ENCODE measurements around the gene HDAC5. TPM values are rescaled to one million over a fixed set of nuclear protein-coding genes. Genes with fewer than 3 reads are reported as not detected.

Gene HDAC5
- total RNA-seq, 1 donor from 2014 or later: 51.2 TPM

GRCh38 chr17:44076716-44077594, 46.5 kb downstream of the HDAC5 start:
- Mint-ChIP-seq H3K27ac (ENCODE audit: unreplicated experiment) (no peak overlapping the region), H3K36me3 (ENCODE audit: low read depth) (peaks cover 19% of the 10 kb centered on the region), H3K9me3 (ENCODE audit: low read depth) (no peaks in the 10 kb centered on the region), H3K27me3 (ENCODE audit: low read depth) (no peaks in the 10 kb centered on the region), H3K4me3 (ENCODE audit: unreplicated experiment) (no peak overlapping the region), H3K4me1 (ENCODE audit: low read depth) (peaks cover 6% of the 10 kb centered on the region)
- no peak for TF ChIP-seq CTCF (IDR thresholded peaks at IDR 0.05)
- DNase-seq (ENCODE audit: low spot score): no peak

GRCh38 chr17:44075598-44076293, 47.7 kb downstream of the HDAC5 start:
- H3K27me3 Mint-ChIP-seq (ENCODE audit: low read depth): no peaks in the 10 kb centered on the region
- no peaks in the 10 kb centered on the region for H3K9me3 Mint-ChIP-seq (ENCODE audit: low read depth)
- H3K4me3 Mint-ChIP-seq (ENCODE audit: unreplicated experiment): no peak overlapping the region
- no peak overlapping the region for H3K27ac Mint-ChIP-seq (ENCODE audit: unreplicated experiment)
- no peak for DNase-seq (ENCODE audit: low spot score)
- peaks cover 16% of the 10 kb centered on the region for H3K4me1 Mint-ChIP-seq (ENCODE audit: low read depth)
- TF ChIP-seq CTCF (IDR thresholded peaks at IDR 0.05): no peak
- H3K36me3 Mint-ChIP-seq (ENCODE audit: low read depth): peaks cover 20% of the 10 kb centered on the region

GRCh38 chr17:44074911-44075285, 48.5 kb downstream of the HDAC5 start:
- H3K27ac Mint-ChIP-seq (ENCODE audit: unreplicated experiment): no peak overlapping the region

GRCh38 chr17:44074231-44074910, 49.1 kb downstream of the HDAC5 start:
- no peak for TF ChIP-seq CTCF (IDR thresholded peaks at IDR 0.05)
- peak overlapping the region; percentile 8 for H3K27ac Mint-ChIP-seq (ENCODE audit: unreplicated experiment)

More at GRCh38 chr17:44074911-44075285, 48.5 kb downstream of the HDAC5 start:
- no peak for TF ChIP-seq CTCF (IDR thresholded peaks at IDR 0.05)
- no peaks in the 10 kb centered on the region for H3K27me3 Mint-ChIP-seq (ENCODE audit: low read depth)
- no peak for DNase-seq (ENCODE audit: low spot score)
- H3K4me3 Mint-ChIP-seq (ENCODE audit: unreplicated experiment): no peak overlapping the region
- H3K4me1 Mint-ChIP-seq (ENCODE audit: low read depth): peaks cover 22% of the 10 kb centered on the region
- H3K9me3 Mint-ChIP-seq (ENCODE audit: low read depth): no peaks in the 10 kb centered on the region
- H3K36me3 Mint-ChIP-seq (ENCODE audit: low read depth): peaks cover 16% of the 10 kb centered on the region

GRCh38 chr17:44071772-44072171, 51.7 kb downstream of the HDAC5 start:
- peak overlapping the region; percentile 99 for H3K27ac Mint-ChIP-seq (ENCODE audit: unreplicated experiment)
- peaks cover 10% of the 10 kb centered on the region for H3K36me3 Mint-ChIP-seq (ENCODE audit: low read depth)
- no peak for TF ChIP-seq CTCF (IDR thresholded peaks at IDR 0.05)
- no peaks in the 10 kb centered on the region for H3K27me3 Mint-ChIP-seq (ENCODE audit: low read depth)
- H3K4me1 Mint-ChIP-seq (ENCODE audit: low read depth): peaks cover 32% of the 10 kb centered on the region
- no peaks in the 10 kb centered on the region for H3K9me3 Mint-ChIP-seq (ENCODE audit: low read depth)
- DNase-seq (ENCODE audit: low spot score): no peak
- H3K4me3 Mint-ChIP-seq (ENCODE audit: unreplicated experiment): peak overlapping the region; percentile 90

More at GRCh38 chr17:44074231-44074910, 49.1 kb downstream of the HDAC5 start:
- Mint-ChIP-seq H3K4me3 (ENCODE audit: unreplicated experiment) (no peak overlapping the region), H3K9me3 (ENCODE audit: low read depth) (no peaks in the 10 kb centered on the region), H3K36me3 (ENCODE audit: low read depth) (peaks cover 14% of the 10 kb centered on the region), H3K4me1 (ENCODE audit: low read depth) (peaks cover 23% of the 10 kb centered on the region), H3K27me3 (ENCODE audit: low read depth) (no peaks in the 10 kb centered on the region)
- no peak for DNase-seq (ENCODE audit: low spot score)
